ES-I3 (cell line): ENCODE measurements around the gene OSBPL1A.

Experiments used
- H3K36me3 ChIP-seq: 2 replicates; pipeline ENCODE4 v1.6.1; 2013; ENCODE audit warnings: mild to moderate bottlenecking, low read length, control low read depth, moderate library complexity; ENCODE audit not compliant: insufficient read depth
- H3K4me1 ChIP-seq: 2 replicates; pipeline ENCODE4 v1.6.1; 2013; ENCODE audit warnings: mild to moderate bottlenecking, control low read depth, low read length; ENCODE audit not compliant: insufficient read depth
- H3K9ac ChIP-seq: 2 replicates; pipeline ENCODE4 v1.6.1; 2013; ENCODE audit warnings: low read depth, mild to moderate bottlenecking, low read length, moderate library complexity
- H3K9me3 ChIP-seq: 2 replicates; pipeline ENCODE4 v1.6.1; 2013; ENCODE audit warnings: mild to moderate bottlenecking, low read length, moderate library complexity; ENCODE audit not compliant: control insufficient read depth, insufficient read depth

OSBPL1A gene

DNA sequence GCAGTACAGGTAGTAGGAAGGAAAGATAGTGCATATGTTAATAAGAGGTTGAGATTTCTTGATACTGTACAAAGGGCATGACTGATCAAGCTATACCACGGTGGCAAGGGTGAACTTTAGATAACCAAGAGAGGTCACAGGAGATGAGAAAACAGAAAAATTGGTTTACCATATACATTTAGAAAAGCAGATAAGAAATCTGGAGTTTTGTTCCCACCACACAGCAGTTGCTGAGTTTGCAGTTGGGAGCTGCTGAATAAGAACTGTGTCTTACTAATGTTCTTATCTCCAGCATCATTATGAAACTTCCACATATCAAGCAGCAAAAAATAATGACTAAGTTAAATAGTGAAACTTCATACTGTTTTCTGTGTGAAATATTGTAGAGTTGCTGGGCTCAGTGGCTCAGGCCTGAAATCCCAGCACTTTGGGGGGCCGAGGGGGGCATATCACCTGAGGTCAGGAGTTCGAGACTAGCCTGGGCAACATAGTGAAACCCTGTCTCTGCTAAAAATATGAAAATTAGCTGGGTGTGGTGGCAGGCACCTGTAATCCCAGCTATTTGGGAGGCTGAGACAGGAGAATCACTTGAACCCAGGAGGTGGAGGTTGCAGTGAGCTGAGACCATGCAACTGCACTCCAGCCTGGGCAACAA, 16.9 kb upstream of the OSBPL1A start:
- H3K9me3 ChIP-seq = no peaks in the 10 kb centered on the region

DNA sequence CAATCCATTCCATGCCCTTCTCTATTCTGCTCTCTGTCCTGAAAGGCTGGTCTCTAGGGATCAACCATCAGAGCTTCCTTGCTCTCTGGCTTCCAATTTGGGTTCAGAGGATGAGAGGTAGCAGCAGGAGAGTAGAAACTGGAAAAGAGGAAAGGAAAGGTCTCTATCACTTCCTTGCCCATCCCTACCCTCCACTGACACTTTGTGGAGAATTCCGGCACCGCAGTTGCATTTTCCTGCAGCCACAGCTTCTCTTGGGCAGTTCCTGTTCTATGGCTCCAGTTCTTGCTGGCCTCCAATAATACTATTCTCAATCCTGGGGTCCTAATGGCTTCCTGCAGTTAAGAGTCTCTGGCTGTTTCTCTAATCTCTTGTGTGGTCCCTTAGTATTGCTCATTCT, 15.5 kb upstream of the OSBPL1A start:
- no peaks in the 10 kb centered on the region for H3K36me3 ChIP-seq
- H3K9ac ChIP-seq = no peak overlapping the region
- no peaks in the 10 kb centered on the region for H3K9me3 ChIP-seq
- peaks cover 6% of the 10 kb centered on the region; the same call in 1 of the 2 replicates for H3K4me1 ChIP-seq

More for the DNA sequence above, 16.9 kb upstream of the OSBPL1A start:
- peaks cover 6% of the 10 kb centered on the region; the same call in 1 of the 2 replicates for H3K4me1 ChIP-seq
- H3K36me3 ChIP-seq = no peaks in the 10 kb centered on the region
- H3K9ac ChIP-seq = no peak overlapping the region

DNA sequence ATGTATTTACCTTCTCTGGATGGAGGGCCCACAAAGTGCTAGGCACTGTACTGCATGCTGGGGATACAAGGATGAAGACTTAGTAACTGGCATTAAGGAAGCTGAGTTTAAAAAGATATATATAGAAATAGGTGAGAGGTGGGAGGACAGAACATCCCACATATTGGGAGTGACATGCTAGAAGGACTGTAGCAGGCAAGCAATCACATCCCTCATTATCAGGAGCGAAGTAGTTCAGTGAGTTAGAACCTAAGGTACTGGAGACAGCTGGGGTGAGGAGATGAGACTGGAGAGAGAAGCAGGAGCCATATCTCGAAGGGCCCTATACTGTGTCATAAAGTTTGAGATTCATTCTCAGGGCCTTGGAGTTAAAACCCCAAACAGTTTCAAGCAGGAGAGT, 10.9 kb upstream of the OSBPL1A start:
- H3K4me1 ChIP-seq = peaks cover 6% of the 10 kb centered on the region; the same call in 1 of the 2 replicates
- no peaks in the 10 kb centered on the region for H3K9me3 ChIP-seq
- no peak overlapping the region for H3K9ac ChIP-seq
- no peaks in the 10 kb centered on the region; the same call in 1 of the 2 replicates for H3K36me3 ChIP-seq

DNA sequence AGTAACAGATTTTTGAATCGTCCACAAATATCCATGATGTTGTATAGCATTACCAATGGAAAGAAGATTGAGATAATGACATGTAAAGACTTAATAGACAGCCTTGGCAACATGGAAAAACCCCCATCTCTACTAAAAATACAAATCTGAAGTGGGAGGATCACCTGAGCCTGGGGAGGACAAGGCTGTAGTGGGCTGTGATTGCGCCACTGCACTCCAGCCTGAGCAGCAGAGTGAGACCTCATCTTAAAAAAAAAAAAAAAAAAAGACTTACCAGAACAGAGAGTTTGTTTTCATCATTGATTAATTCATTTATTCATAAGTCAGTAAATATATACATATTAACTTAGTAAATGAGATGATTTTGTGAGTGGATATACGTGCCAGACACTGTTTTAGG, 7.0 kb upstream of the OSBPL1A start:
- no peak overlapping the region for H3K9ac ChIP-seq
- H3K36me3 ChIP-seq = no peaks in the 10 kb centered on the region; the same call in 1 of the 2 replicates
- H3K4me1 ChIP-seq = peaks cover 19% of the 10 kb centered on the region
- no peaks in the 10 kb centered on the region for H3K9me3 ChIP-seq

DNA sequence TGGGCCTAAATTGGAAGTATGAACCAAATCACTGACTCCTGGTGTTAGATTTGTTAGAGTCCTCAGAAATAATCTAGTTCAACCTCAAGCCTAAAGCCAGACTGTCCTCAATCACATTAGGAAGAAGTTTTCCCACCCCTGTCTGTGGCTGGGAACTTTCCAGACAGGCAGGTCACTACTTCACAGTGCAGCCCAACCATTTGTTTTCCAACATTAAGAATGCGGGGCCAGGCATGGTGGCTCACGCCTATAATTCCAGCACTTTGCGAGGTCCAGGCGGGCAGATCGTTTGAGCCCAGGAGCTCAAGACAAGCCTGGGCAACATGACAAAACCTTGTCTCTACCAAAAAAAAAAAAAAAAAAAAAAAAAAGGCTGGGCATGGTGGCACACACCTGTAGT, 5.5 kb upstream of the OSBPL1A start:
- H3K4me1 ChIP-seq = peaks cover 26% of the 10 kb centered on the region
- no peak overlapping the region for H3K9ac ChIP-seq
- H3K9me3 ChIP-seq = no peaks in the 10 kb centered on the region
- no peaks in the 10 kb centered on the region; the same call in 1 of the 2 replicates for H3K36me3 ChIP-seq

DNA sequence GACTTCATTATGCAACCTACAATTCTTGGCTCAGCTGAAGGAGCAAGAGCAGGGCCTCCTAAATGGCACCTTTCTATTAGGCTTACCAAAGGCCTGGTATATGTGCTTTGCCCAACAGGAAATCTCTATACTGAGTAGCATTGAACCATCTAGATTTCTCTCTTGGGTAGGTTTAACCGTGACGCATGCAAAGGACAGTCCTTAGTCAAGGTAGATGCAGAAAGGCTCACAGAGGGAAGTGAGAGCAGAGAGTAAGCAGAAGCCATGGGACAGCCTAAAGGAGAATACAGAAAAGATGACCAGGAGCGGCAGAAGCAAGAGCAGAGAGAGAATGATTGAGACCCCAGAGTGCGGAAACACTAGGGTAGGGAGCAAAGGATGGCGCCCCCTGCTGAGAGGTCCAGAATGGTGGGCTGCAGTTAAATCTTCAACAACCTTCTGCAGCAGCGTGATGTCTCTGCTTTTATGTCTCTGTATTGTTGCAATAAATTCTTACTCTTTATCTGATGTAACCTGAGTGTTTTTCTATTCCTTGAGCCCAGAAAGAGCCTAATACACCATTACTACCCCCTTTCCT, 4.7 kb upstream of the OSBPL1A start:
- peaks cover 26% of the 10 kb centered on the region for H3K4me1 ChIP-seq
- H3K9me3 ChIP-seq = no peaks in the 10 kb centered on the region
- no peaks in the 10 kb centered on the region; the same call in 1 of the 2 replicates for H3K36me3 ChIP-seq
- no peak overlapping the region for H3K9ac ChIP-seq

DNA sequence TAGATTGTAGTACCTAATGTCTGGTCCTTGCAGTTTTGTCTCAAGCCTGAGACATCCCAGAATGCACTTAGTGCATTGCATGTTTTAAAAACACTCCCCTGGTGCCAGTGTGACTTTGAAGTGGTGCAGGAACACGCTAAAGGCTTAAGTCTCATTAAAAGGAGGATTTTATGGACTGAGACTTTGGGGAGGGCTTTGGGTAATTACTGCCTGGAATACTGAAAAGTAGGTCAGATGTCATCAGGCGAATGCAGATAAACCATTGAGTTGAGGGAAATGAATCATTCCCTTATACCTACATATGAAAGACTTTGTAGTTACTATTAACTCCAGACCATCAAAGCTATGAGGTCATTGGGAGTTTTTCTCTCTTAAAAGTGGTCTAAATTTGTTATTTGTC, 3.0 kb upstream of the OSBPL1A start:
- Histone ChIP-seq H3K9me3 (no peaks in the 10 kb centered on the region), H3K9ac (no peak overlapping the region), H3K36me3 (no peaks in the 10 kb centered on the region; the same call in 1 of the 2 replicates), H3K4me1 (peaks cover 26% of the 10 kb centered on the region)

DNA sequence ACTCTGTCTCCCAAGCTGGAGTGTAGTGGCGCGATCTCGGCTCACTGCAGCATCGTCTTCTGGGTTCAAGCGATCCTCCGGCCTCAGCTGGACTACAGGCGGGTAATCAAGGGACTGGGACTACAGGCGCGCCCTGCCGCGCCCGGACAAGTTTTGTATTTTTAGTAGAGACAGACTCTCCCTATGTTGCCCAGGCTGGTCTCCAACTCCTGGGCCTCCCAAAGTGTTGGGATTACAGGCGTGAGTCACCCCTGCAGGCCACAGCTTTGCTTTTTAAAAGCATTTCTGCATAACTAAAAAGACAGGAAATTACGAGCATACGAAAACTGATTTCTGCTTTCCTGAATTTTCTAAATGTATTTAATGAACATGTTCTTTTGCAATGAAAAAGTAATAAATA, 916 bp upstream of the OSBPL1A start:
- Histone ChIP-seq H3K9me3 (no peaks in the 10 kb centered on the region), H3K36me3 (no peaks in the 10 kb centered on the region), H3K9ac (peak overlapping the region; percentile 82), H3K4me1 (peaks cover 26% of the 10 kb centered on the region)

DNA sequence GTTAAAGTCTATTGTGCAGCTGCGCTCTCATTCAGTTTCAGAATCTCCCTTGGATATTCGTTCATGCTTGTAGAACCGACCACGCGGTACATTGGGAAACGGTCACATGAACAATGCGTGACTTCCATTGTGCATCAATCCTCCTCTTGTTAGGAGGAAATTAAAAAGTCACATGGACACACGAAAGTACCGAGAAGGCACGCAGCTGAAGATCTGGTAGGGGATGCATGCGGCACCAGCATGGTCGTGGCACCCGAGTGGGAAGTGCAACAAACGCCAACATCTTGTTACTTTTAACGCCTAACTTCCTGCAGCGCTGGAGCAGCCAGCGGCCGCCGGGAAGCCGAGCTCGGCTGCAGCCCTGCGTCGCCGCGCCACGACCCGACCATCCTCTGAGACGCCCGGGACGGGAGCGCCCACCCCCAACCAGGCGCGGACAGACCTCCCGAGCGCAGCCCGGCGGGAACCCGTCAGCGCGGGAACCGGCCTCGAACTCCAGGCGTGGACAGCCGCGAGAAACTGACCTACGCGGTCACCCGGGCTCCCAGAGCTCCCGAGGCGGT, 412 bp downstream of the OSBPL1A start:
- H3K4me1 ChIP-seq = peaks cover 25% of the 10 kb centered on the region
- no peaks in the 10 kb centered on the region for H3K36me3 ChIP-seq
- no peaks in the 10 kb centered on the region for H3K9me3 ChIP-seq
- peak overlapping the region; percentile 82 for H3K9ac ChIP-seq

DNA sequence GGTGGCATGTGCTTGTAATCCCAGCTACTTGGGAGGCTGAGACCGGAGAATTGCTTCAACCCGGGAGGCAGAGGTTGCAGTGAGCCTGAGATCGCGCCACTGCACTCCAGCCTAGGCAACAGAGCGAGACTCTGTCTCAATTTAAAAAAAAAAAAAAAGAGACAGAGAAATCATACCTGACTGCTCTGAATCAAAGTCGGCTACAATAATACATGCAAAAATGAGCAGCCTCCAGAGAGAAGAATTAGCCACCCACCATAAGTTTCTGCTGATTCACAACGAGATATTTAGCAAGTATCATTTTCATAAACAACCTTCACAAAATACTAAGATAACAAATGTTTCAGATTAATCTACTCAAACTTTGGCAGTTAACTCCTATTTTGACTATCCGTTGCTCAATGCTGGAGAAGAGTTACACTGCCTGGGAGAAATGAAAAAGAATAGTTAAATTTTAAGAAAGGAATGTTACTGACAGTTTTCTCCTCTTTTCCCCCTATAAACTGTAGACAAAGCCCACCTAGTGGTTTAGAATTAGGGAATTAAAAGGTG, 1.5 kb downstream of the OSBPL1A start:
- Histone ChIP-seq H3K4me1 (peaks cover 22% of the 10 kb centered on the region), H3K9ac (peak overlapping the region; percentile 82)

DNA sequence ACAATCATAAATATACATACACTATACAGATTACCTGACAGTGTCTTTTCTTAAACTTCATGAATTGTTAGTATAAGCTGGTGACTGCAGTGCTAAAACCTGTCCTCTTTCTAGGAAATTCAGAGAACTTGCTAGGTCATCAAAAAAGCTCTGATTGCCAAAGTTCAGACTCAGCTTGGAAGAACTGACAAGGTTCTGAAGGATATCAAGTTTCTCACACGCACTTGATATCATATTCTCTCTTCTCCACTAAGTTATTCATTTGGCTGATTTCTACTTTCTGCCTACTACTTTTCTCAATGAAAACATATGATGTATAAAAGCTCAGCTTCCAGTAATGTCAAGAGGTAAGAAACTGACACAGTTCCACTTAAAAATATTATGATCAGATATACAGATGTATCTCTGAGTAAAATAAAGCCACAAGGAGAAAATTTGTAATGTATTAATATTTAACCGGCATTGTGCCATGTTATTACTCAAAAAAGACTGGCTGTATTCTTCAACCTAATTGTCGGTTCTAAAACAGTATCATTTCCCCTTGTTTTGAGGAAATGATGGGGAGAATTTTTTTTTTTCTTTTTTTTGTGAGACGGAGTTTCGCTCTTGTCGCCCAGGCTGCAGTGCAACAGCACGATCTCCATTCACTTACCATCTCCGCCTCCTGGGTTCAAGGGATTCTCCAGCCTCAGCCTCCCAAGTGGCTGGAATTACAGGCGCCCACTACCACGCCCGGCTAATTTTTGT, 2.4 kb downstream of the OSBPL1A start:
- Histone ChIP-seq H3K9ac (no peak overlapping the region), H3K9me3 (no peaks in the 10 kb centered on the region), H3K4me1 (peaks cover 13% of the 10 kb centered on the region), H3K36me3 (no peaks in the 10 kb centered on the region)

More for the DNA sequence above, 1.5 kb downstream of the OSBPL1A start:
- Histone ChIP-seq H3K36me3 (no peaks in the 10 kb centered on the region), H3K9me3 (no peaks in the 10 kb centered on the region)

DNA sequence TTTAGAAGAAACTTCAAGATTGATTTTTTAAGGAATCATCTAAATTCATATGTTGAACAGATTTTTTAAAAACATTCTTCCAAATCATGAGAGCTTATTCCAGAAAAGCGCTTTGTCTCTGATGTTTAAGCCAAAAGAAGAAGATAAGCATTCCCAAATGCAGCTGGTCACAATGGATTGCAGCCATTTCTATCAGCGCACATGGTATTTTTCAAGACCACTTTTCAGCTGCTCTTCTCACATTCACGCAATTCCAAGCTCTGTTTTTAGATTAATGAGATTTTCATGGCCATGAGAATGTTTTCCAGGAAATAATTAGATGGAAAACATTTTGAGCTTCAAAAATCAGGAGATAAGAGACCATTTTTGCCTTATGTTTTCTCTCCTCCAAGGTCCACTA, 8.7 kb downstream of the OSBPL1A start:
- no peaks in the 10 kb centered on the region for H3K36me3 ChIP-seq
- no peaks in the 10 kb centered on the region for H3K9me3 ChIP-seq
- no peak overlapping the region for H3K9ac ChIP-seq
- H3K4me1 ChIP-seq = peaks cover 5% of the 10 kb centered on the region; the same call in 1 of the 2 replicates

DNA sequence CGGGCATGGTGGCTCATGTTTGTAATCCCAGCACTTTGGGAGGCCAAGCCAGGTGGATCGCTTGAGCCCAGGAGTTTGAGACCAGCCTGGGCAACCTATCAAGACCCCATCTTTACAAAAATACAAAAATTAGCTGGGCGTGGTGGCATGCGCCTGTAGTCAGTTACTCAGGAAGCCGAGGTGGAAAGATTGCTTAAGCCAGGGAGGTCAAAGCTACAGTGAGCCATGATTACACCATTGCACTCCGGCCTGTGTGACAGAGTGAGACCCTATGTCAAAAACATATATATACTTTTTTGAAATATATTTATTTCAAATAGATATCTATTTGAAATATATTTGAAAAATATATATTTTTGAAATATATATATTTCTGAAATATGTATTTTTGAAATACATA, 10.9 kb downstream of the OSBPL1A start:
- H3K9me3 ChIP-seq = no peaks in the 10 kb centered on the region
- H3K4me1 ChIP-seq = peaks cover 5% of the 10 kb centered on the region; the same call in 1 of the 2 replicates
- H3K9ac ChIP-seq = no peak overlapping the region
- H3K36me3 ChIP-seq = no peaks in the 10 kb centered on the region

DNA sequence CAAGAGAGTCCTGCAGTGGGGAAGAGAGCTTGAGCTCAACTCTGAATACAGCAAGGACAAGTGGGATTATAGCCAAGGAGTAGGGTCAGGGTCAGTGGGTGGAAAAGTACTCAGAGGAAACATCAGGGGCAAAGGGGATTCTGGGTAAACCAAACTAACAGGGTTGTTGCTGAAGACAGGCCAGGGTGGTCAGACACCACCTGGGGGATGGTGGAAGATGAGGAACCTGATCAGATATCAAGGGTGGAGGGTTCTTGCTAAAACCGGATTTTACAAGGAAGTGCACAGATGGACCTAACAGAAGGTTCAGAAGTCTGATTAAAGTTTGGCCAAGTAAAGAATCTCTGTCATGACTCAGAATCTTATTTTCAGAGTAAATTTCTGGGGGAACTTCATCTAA, 16.5 kb downstream of the OSBPL1A start:
- no peak overlapping the region for H3K9ac ChIP-seq
- peaks cover 29% of the 10 kb centered on the region for H3K4me1 ChIP-seq
- no peaks in the 10 kb centered on the region for H3K36me3 ChIP-seq
- no peaks in the 10 kb centered on the region for H3K9me3 ChIP-seq
